Neuronal stem cell (in vitro differentiated cells): ENCODE measurements around the gene MAP1S.
A peak's percentile ranks its signal among the peaks of the same experiment; 100 is the strongest.
"Not testable (repeated sequence)": the region's sequence is repeated elsewhere in the genome, so short reads cannot be mapped to it uniquely, and the experiment has no call there.

Source experiments
- DNase-seq: peaks from one replicate; pipeline ENCODE4 v3.0.0-alpha.2; 2013; ENCODE audit warnings: low spot score
- H2AFZ ChIP-seq: one replicate; pipeline ENCODE4 v1.6.1; 2013; ENCODE audit warnings: mild to moderate bottlenecking, low read length, inconsistent platforms
- H2AK5ac ChIP-seq: 2 replicates; pipeline ENCODE4 v1.6.1; 2013; ENCODE audit warnings: low read depth, mild to moderate bottlenecking, inconsistent platforms, low read length, moderate library complexity, mixed read lengths
- H2BK120ac ChIP-seq: 2 replicates; pipeline ENCODE4 v1.6.1; 2013; ENCODE audit warnings: low read depth, mild to moderate bottlenecking, inconsistent platforms, low read length, moderate library complexity, mixed read lengths
- H2BK12ac ChIP-seq: one replicate; pipeline ENCODE4 v1.6.1; 2013; ENCODE audit warnings: low read length, inconsistent platforms
- H2BK15ac ChIP-seq: 2 replicates; pipeline ENCODE4 v1.6.1; 2013; ENCODE audit warnings: mild to moderate bottlenecking, low read length, inconsistent platforms, mixed read lengths
- H2BK5ac ChIP-seq: one replicate; pipeline ENCODE4 v1.6.1; 2013; ENCODE audit warnings: inconsistent platforms, mild to moderate bottlenecking, low read length, moderate library complexity
- H3K14ac ChIP-seq: one replicate; pipeline ENCODE4 v1.6.1; 2013; ENCODE audit warnings: low read length, inconsistent platforms
- H3K18ac ChIP-seq: 2 replicates; pipeline ENCODE4 v1.6.1; 2013; ENCODE audit warnings: low read length, inconsistent platforms
- H3K23ac ChIP-seq: 2 replicates; pipeline ENCODE4 v1.6.1; 2013; ENCODE audit warnings: low read depth, mild to moderate bottlenecking, mixed read lengths, low read length, inconsistent platforms; ENCODE audit not compliant: poor library complexity
- H3K27ac ChIP-seq: replicated peaks from 3 replicates; pipeline ENCODE4 v1.5.1; 2013; ENCODE audit warnings: low read length, inconsistent platforms
- H3K27me3 ChIP-seq, 3 experiments: 2 replicates each; pipeline ENCODE4 v1.6.1; 2013; ENCODE audit warnings: low read length in 3 of 3, mild to moderate bottlenecking in 2 of 3, inconsistent platforms in 1 of 3, low read depth in 1 of 3, mixed read lengths in 1 of 3, moderate library complexity in 1 of 3; ENCODE audit not compliant: control insufficient read depth in 3 of 3, insufficient read depth in 3 of 3
- H3K36me3 ChIP-seq, 2 donors: replicated peaks in 1 of 2; 2 replicates each; pipeline ENCODE4 v1.6.1; 2013; ENCODE audit warnings: low read length in 2 of 2; ENCODE audit not compliant: control insufficient read depth in 2 of 2, insufficient read depth in 2 of 2
- H3K4ac ChIP-seq: 2 replicates; pipeline ENCODE4 v1.6.1; 2013; ENCODE audit warnings: inconsistent platforms, mild to moderate bottlenecking, low read length, moderate library complexity
- H3K4me1 ChIP-seq, 2 donors: 1 replicate in 1 of 2; 2 replicates in 1 of 2; pipeline ENCODE4 v1.6.1; 2013; ENCODE audit warnings: low read length in 2 of 2, low read depth in 1 of 2; ENCODE audit not compliant: control insufficient read depth in 2 of 2, insufficient read depth in 1 of 2
- H3K4me2 ChIP-seq: one replicate; pipeline ENCODE4 v1.6.1; 2013; ENCODE audit warnings: mild to moderate bottlenecking, low read length, inconsistent platforms; ENCODE audit not compliant: insufficient read depth, poor library complexity, severe bottlenecking
- H3K4me3 ChIP-seq, 2 donors: 2 replicates each; pipeline ENCODE4 v1.5.1; 2013; ENCODE audit warnings: low read length in 2 of 2, mild to moderate bottlenecking in 2 of 2, inconsistent platforms in 1 of 2, moderate library complexity in 1 of 2
- H3K79me1 ChIP-seq: one replicate; pipeline ENCODE4 v1.6.1; 2013; ENCODE audit warnings: low read depth, mild to moderate bottlenecking, inconsistent platforms, low read length, moderate library complexity
- H3K9ac ChIP-seq: one replicate; pipeline ENCODE4 v1.6.1; 2013; ENCODE audit warnings: mild to moderate bottlenecking, low read depth, low read length, inconsistent platforms; ENCODE audit not compliant: poor library complexity
- H3K9me3 ChIP-seq, 2 donors: replicated peaks in 1 of 2; 2 replicates each; pipeline versions ENCODE3 to v1.6.1; 2013; ENCODE audit warnings: low read length in 2 of 2, mild to moderate bottlenecking in 2 of 2, inconsistent platforms in 1 of 2, low read depth in 1 of 2, mixed read lengths in 1 of 2, moderate library complexity in 1 of 2; ENCODE audit not compliant: control insufficient read depth in 2 of 2, insufficient read depth in 1 of 2
- H4K8ac ChIP-seq: one replicate; pipeline ENCODE4 v1.6.1; 2013; ENCODE audit warnings: low read depth, mild to moderate bottlenecking, inconsistent platforms, low read length, moderate library complexity
- H4K91ac ChIP-seq: one replicate; pipeline ENCODE4 v1.6.1; 2013; ENCODE audit warnings: low read length, low read depth, mild to moderate bottlenecking, inconsistent platforms; ENCODE audit not compliant: poor library complexity
- WGBS, 2 donors: extraction: QIAGEN DNeasy Blood & Tissue Kit; methylation state at CpG; one replicate each; pipeline ENCODE4 v1.1.7; 2013; ENCODE audit warnings: missing lambda C conversion rate in 2 of 2, mixed read lengths in 1 of 2; ENCODE audit not compliant: insufficient read length in 2 of 2, insufficient replicate concordance in 1 of 2; ENCODE audit errors: extremely low coverage in 2 of 2; 5-methylcytosine and 5-hydroxymethylcytosine counted together

MAP1S gene

GRCh38 chr19:17775991-17776803, 56.9 kb downstream of the MAP1S start:
- Histone ChIP-seq H3K14ac (no peak overlapping the region), H3K27ac (no peak overlapping the region), H3K4me3 (peak overlapping the region in 1 of 2 donors; percentile 7), H3K36me3 (peaks cover 0 to 3% of the 10 kb centered on the region in 2 donors), H3K9ac (no peak overlapping the region), H2BK120ac (no peak overlapping the region), H4K8ac (no peak overlapping the region), H2BK5ac (no peak overlapping the region), H4K91ac (no peak overlapping the region), H2AK5ac (peak overlapping the region; percentile 9), H3K27me3 (no peaks in the 10 kb centered on the region), H2BK12ac (no peak overlapping the region), H3K9me3 (peaks cover 0 to 2% of the 10 kb centered on the region in 2 donors), H2AFZ (no peak overlapping the region), H2BK15ac (peak overlapping the region; percentile 12), H3K4ac (no peak overlapping the region), H3K4me2 (no peak overlapping the region), H3K79me1 (peaks cover 2% of the 10 kb centered on the region), H3K4me1 (peaks cover 5 to 14% of the 10 kb centered on the region in 2 donors), H3K23ac (no peak overlapping the region), H3K18ac (no peak overlapping the region)
- no CpG with 5 or more reads among the region's 27 CpGs for WGBS, 2 donors
- no peak for DNase-seq

GRCh38 chr19:17777840-17778239, 58.6 kb downstream of the MAP1S start:
- DNase-seq, H2BK120ac ChIP-seq, H4K91ac ChIP-seq, H3K9ac ChIP-seq, H3K79me1 ChIP-seq, H3K9me3 ChIP-seq, H2BK12ac ChIP-seq, H2AK5ac ChIP-seq, H3K4ac ChIP-seq, H3K4me2 ChIP-seq, H2AFZ ChIP-seq, H2BK5ac ChIP-seq, H4K8ac ChIP-seq, H2BK15ac ChIP-seq, H3K36me3 ChIP-seq, H3K4me3 ChIP-seq, H3K27me3 ChIP-seq, H3K14ac ChIP-seq, H3K27ac ChIP-seq: not testable (repeated sequence)
- Histone ChIP-seq H3K23ac (peak overlapping the region; percentile 95), H3K4me1 (peaks cover 5 to 14% of the 10 kb centered on the region in 2 donors), H3K18ac (peak overlapping the region; percentile 71)
- WGBS, 2 donors, result no CpG with 5 or more reads among the region's 10 CpGs

- no peaks in the 10 kb centered on the region for H3K9me3 ChIP-seq
- peaks cover 5 to 14% of the 10 kb centered on the region in 2 donors for H3K4me1 ChIP-seq
- peaks cover 2% of the 10 kb centered on the region for H3K79me1 ChIP-seq
- peak overlapping the region; percentile 99 for H2BK12ac ChIP-seq
- peak overlapping the region; percentile 100 for H2AK5ac ChIP-seq
- peak overlapping the region; percentile 98 for H3K14ac ChIP-seq
- peak overlapping the region; percentile 92 for H3K9ac ChIP-seq
- H2BK5ac ChIP-seq, result peak overlapping the region; percentile 82
- H3K27me3 ChIP-seq, result no peaks in the 10 kb centered on the region
- H2AFZ ChIP-seq, result no peak overlapping the region
- H3K4ac ChIP-seq, result peak overlapping the region; percentile 84
- H3K4me2 ChIP-seq, result peak overlapping the region; percentile 59
- H4K91ac ChIP-seq, result peak overlapping the region; percentile 64
- peak overlapping the region; percentile 95 for H3K23ac ChIP-seq
- WGBS, 2 donors, result no CpG with 5 or more reads among the region's 37 CpGs
- peak overlapping the region; percentile 99 for H2BK15ac ChIP-seq
- H3K18ac ChIP-seq, result peak overlapping the region; percentile 95
- H4K8ac ChIP-seq, result no peak overlapping the region
- H3K4me3 ChIP-seq, result peak overlapping the region in 1 of 2 donors; percentile 75
- peak; percentile 54 for DNase-seq
- H3K36me3 ChIP-seq, result peaks cover 0 to 3% of the 10 kb centered on the region in 2 donors
- H2BK120ac ChIP-seq, result peak overlapping the region; percentile 21
- H3K27ac ChIP-seq, result peak overlapping the region; percentile 43
These were observed 59.1 kb downstream of the MAP1S start for GRCh38 chr19:17778251-17778967.
